Renal cortex interstitium (tissue), 11 donors: ENCODE data around the gene KAT7. TPM values are rescaled to one million over a fixed set of nuclear protein-coding genes. Genes with fewer than 3 reads are reported as not detected.

Experiments
- DNase-seq, 11 donors: peaks; one replicate each; pipeline ENCODE4 v3.0.0-alpha.2; 2013; ENCODE audit warnings: low read depth in 9 of 11, low spot score in 4 of 11; ENCODE audit errors: extremely low read depth in 1 of 11
- polyA plus RNA-seq, 3 donors: library from polyadenylated mRNA; unstranded; fragments of 120-200 nt; gene quantifications; one replicate each; pipeline ENCODE4 v1.2.1, GENCODE V29; 2013; ENCODE audit not compliant: insufficient read length in 3 of 3

KAT7 gene
- polyA plus RNA-seq, 3 donors = 49.1 to 54.9 (median 52.1) TPM

DNA sequence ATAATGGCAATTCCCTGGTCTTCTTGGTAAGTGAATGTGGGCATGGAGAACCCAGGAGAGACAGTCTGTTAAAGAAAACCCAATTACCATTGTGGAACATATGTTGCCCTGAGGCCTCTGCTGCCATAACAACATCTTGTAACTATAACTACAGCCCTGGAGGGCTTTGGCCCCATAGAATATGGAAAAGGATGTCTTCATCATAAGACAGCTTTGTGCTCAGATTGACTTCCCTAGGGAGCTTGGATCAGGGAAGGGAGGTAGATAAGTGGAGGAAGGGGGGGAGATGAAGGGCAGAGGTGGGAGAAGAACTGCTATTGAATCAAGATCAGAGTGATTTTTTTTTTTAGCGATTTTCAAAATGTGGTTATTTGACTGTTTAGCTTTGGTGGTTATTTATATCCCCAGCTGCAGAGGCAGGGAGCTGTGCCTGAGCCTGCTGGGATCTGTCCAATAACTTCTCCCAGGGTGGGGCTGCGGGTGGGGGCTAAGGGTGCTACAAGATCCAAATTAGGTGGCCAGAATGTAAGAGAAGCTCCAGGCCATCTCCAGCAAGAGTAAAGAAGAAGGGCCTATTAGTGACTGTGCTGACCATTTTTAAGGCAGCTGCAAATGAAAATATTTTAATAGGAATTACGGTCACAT, 5.3 kb upstream of the KAT7 start:
- DNase-seq = no peak

DNA sequence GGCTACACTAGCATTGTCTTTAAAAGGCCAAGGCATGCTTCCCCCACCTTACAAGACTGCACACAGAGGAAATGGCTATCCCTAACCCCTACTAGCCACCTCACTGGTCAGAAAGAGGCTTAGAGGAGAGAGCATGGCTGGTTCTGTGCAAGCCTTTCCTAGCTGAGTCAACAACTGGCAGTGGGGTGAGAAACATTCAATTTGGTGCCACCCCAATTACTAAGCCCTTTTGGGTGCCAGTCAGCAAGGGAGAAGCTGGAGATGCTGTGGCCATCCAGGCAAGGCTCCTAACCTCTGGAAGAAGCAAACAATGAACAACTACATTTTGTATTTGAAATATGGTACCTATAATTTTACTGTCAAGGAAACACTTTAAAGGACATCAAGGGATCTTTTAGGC, 4.7 kb upstream of the KAT7 start:
- no peak for DNase-seq

DNA sequence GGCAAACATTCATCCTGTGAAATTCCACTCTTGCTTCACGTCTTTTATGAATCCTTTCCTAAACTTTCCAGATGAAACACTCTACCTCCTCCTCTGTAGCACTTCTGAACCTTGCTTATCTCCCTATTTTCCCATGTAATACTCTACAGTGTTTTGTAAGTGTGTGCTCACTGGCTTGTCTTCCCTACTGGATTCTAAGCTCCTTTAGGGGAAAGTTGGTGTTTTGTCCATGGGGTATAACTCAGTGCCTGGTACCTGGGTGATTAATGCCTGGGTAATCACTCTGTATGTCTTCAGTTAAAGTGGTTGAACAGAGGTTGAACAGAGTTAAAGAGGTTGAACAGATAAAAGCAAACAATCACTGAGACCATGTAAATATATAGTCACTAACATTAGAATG, 3.8 kb upstream of the KAT7 start:
- no peak for DNase-seq

DNA sequence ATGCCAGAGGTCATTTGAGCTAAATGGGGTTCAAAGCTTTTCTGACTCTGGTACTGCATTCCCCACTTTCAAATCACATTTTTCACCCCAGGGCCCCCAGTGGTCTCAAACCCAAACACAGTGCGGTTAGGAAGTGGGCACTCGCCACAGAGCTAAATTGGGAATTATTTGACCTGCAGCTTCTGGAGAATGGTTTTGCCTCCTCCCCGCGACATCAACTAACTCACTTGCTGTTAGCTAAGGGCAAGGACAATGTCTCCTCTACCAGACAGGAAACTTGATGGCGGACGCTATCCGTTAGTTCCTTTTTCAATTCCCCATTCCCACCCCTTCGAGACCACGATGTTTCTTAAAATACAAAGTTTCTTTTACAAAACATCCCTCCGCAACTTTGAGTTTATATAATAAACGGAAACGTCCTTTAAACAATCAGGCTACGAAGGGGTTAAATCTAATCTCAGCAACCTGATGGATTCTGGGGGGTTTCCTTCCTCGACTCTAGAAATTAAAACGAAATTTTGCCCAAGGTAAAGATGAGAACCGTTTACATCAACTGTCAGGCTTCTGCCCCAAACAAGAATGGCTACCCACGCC, 500 bp upstream of the KAT7 start:
- DNase-seq = no peak

DNA sequence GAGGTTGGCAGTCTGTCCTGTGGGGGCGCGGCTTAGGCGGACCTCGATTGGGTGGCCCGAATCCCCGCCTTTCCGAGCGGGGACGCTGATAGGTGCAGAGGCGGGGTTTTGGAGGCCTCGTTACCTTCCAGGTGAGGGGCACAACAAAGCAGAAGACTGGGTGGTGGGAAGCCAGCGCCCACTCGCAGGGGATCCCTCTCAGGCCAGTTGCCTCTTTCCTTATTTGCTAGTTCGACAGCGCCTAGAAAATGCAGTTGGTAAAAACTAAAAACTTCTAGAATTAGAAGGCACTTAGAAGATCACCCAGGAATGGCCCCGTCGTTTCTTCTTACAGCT, 730 bp downstream of the KAT7 start:
- no peak for DNase-seq

DNA sequence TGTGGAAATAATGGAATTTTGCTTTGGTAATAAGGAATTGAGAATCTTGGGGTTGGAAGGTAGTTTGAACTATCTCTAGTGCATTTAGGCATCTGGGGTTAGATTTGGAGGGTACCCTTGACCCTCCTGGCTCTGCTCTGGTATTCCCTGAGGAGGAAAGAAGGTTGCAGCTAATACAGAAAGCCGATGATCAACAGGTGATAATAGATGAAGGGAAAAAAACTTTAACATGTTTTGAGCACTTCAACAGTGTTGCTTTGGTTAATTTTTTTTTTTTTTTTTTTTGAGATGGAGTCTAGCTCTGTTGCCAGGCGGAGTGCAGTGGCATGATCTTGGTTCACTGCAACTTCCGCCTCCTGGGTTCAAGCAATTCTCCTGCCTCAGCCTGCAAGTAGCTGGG, 4.8 kb downstream of the KAT7 start:
- no peak for DNase-seq

DNA sequence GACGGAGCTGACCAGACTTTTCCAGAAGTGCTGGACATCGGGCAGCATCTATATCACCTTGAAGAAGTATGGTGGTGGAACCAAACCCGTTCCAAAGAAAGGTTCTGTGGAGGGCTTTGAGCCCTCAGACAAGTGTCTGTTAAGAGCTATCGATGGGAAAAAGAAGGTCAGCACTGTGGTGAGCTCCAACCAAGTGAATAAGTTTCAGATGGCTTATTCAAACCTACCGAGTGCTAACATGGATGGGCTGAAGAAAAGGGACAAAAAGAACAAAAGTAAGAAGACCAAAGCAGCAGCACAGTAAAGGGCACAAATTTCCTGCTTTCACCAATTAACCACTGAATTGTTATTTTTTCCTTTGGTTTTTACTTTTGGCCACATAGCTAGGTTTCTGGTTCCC, 6.9 kb downstream of the KAT7 start:
- DNase-seq = no peak

DNA sequence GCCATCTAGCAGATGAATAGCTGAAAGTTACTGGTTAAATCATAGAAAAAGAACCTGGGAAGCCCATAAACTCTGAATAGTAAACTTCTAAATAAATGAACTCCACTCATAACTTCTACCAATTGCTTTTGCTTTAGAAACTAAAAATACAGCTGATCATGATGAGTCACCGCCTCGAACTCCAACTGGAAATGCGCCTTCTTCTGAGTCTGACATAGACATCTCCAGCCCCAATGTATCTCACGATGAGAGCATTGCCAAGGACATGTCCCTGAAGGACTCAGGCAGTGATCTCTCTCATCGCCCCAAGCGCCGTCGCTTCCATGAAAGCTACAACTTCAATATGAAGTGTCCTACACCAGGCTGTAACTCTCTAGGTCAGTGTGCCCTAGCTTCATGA, 9.7 kb downstream of the KAT7 start:
- DNase-seq = no peak

DNA sequence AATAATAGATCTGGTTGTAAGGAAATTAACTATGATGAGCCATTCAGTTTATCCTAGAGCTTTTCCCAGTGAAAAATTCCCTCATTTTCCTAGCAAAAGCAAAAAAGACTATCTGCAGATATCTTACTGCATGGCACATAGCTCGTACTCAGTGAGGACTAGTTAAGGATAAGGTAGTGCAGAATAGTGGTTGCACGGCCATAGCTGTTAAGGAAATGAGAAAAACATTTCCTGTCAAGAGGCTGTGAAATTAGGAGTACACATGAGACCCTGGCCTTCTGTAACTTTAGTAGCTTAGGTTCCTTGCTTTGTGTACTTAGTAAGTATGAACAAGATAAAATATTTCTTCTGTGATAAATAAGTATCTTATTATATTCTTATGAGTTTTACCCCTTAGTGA, 10.3 kb downstream of the KAT7 start:
- DNase-seq = no peak

DNA sequence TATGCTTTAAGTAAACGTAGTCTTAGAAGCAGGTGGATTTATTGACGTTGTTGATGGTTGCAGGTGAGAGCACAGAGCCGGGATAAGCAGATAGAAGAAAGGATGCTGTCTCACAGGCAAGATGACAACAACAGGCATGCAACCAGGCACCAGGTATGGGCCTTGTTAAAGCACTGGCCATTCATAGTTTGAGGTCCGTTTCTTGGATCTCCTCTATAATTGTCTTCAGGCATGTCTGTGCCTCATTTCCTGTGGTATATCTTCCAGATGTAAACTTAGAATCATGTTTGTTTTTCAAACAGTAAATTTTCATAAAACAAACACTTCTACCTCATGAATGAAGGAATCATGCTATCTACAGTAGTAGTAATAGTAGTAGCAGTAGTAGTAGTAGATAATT, 20.6 kb downstream of the KAT7 start:
- no peak for DNase-seq

DNA sequence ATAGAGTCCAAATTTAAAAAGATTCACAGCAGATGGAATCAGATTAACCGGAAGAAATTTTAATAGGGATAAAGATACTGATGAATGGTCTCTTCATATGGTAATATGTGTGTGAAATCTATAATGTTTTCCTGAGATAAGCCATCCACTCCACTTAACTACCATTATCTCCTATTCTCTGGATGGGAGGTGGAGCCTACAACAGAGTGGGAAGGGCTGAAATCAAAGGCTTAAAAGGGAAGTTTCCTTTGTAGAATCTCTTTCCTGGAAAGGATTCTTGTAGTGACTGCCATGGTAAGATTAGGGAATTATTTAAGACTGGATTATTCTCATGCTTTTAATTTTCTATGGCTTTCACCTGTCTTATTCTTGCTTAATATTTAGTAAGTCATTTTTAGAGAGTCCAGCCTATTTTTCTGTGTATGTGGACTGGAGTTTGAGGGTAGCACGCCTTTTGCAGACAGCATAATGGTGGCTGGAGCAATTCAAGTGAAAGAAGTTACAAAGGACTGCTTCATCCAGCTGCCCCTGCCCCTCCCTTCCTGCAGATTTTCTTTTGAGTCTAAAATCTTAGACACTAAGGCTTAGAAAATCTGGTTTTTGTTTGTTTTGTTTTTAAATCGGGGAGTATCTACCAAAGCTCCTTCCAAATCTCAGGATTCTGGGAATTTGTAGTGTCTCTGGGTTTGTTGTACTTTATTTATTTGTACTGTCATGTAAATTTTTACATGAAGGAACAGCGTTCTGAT, 26.5 kb downstream of the KAT7 start:
- DNase-seq = no peak

DNA sequence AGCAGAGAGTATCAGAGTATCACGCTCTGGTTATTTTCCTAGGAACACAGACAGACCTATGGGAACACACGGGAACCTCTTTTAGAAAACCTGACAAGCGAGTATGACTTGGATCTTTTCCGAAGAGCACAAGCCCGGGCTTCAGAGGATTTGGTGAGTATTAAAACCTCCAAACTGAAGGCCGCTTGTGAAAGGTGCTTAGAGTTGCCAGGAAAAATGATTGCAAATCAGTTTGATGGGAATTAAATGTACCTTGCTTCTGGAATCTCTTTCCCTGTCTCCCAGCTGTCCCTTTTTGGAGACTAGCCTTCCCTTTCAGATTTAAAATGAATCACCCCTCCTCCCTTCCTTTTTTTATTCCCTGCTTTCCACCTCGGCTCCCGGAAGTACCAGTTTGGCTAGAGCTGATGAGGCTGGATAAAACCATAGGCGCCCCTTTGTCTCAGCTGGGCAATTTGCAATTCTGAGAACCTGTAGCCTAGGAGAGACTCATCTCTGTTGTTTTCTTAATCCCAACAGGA, 27.3 kb downstream of the KAT7 start:
- no peak for DNase-seq

DNA sequence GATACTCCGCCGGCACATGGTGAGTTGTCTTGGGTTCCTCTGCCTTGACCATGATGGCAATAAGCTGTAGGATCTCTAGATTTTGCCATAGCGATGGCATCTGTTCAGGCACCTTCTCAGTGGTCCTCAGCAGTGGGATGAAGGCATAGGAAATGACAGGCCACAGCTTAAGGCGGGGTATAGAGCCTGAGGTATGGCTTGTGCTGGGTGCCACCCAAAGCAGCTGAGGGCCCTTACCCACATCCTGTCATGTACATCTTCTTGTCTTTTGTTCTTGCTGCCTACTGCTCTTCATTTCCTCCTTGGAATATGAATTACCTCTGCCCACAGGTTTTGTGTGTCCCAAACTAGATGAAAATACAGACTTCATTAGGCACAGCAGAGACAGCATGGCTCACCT, 29.5 kb downstream of the KAT7 start:
- DNase-seq = no peak

DNA sequence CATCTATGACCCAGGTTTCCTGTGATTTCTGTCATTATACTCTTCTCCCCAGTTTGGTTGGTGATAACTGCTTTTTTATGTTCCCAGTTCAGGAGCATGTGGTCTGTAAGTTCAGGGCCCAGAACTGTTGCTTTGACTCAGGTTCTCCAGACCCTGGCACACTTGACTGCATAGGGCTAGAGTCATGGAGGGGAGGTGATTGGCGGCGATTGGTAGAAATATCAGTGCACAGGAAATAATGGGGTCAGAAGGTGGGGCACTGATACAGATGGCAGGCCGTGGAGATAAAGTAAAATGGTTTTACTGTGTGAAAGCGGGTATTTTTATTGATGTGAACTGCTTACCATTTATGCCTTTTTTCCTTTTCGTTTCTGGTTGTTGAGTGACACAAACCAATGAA, 30.7 kb downstream of the KAT7 start:
- DNase-seq = no peak

DNA sequence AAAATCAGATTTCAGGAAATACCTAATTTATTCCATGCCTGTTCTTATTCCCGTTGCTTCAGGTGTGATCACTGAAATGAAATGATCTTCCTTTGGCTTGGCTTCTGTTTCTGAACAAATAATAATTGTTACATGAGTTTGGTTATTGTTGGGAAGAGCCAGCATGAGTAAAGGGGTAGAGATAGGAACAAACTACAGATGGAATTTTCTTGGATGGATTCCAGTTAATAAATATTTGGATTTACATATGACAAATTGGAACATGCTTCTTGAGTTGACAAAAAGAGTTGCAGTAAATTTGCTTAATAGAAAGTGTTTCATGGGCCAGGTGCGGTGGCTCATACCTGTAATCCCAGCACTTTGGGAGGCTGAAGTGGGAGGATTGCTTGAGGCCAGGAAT, 31.2 kb downstream of the KAT7 start:
- no peak for DNase-seq

DNA sequence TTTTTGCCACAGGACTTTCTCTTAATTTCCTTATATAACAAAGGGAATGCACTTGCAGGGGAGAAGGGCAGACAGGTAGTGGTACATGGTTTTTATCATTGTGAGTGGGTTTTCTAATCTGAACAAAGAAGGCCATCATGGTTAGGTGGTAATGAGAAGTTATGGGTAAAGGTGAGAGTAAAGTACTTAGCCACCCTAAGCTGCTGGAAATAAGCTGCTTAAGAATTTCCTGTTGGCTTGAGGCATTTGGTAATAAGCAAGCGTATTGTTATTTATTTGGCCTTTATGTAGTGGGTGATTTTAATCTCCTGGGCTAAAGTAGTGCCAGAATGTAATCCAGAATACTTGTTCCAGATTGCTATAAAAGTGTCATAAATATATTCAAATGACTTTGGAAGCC, 32.3 kb downstream of the KAT7 start:
- DNase-seq = no peak

DNA sequence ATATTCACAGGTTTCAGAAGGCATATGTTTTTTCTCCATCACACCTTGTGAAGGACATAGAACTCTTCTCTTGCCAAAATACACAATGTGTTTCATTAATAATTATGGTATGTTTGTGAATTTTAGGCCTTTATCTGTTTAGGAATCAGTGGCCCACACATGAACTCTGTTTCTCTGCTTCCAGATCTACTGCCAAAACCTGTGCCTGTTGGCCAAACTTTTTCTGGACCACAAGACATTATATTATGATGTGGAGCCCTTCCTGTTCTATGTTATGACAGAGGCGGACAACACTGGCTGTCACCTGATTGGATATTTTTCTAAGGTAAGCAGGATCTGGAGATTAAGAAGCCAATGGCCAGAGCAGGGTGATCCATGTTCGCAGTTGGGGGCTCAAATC, 33.0 kb downstream of the KAT7 start:
- DNase-seq = no peak

DNA sequence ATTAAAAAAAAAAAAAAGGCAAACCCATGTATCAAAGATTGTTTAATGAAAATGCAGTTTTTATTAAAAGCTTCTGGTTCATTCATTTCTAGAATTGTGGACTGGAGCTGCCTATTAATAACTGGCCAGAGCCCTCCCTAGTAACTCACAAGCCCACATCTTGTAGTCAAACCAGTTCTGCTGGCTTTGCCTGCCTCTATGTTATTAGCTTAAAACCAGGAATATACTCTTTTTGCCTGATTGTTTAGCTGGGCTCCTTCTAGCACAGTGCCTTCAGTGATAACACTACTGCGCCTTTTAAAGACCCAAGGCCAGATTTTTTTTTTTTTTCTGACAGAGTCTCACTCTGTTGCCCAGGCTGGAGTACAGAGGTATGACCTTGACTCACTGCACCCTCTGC, 33.4 kb downstream of the KAT7 start:
- DNase-seq = peak in 1 of 11 donors; percentile 12

DNA sequence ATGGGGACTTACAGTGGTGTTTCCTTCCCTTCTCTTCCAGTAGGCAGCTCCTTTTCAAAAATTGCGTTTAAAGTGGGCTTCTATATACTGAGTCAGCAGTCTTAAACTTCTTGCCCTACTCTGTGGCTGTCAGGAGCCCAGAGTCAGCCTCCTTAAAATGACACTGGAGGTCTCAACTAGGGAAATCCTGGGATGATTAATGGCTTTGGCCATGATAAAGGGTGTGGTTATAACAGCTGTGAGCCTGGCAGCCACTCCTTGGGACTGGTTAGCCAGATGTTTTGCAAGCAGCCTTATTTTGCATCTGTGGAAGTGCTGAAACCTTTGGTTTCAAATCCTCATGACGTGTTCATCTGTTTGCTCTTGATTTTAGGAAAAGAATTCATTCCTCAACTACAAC, 34.3 kb downstream of the KAT7 start:
- DNase-seq = no peak

DNA sequence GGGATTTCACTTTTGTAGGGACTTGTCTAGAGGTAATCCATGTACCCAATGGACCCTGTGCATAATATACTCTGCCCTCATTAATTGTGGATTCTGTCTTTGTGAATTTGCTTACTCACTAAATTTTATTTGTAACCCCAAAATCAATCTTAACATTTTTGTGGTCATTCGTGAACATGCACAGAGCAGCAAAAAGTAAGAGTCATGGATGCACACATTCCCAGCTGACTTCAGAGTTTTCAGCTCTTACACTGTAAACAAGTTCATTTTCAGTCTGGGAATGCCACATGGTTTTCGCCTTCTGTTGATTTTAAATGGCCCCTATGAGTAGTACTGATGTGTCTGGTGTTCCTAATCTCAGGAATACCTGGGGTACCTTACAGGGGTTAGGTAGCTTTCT, 35.1 kb downstream of the KAT7 start:
- DNase-seq = no peak

DNA sequence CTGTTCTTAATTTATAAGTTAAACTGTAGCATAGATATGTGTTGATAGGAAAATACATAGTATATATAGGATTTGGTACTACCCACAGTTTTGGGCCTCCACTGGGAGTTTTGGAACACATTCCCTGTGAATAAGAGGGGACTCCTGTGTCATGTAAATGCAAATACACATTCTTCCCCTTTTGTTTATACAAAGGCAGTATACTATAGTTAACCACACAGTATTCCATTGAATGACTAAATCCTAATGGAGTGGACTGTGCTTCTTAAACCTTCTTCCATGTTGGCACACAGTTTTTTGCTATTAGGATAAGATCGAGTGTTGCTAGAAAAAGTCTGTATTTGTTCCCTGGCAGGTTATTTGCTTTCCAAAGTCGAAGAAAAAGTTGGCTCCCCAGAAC, 37.2 kb downstream of the KAT7 start:
- no peak for DNase-seq
